Stomach (tissue), 4 donors: ENCODE data around the gene REC8.

Source experiments
- EP300 ChIP-seq: sonication (generic); formaldehyde crosslinking; IDR thresholded peaks from one replicate; pipeline ENCODE4 v1.6.1; 2017; ENCODE audit warnings: antibody characterized with exemption
- POLR2A ChIP-seq, 4 donors: fragments of 450-650 bp; IDR thresholded peaks; one replicate each; pipeline ENCODE4 v1.6.1; 2016; ENCODE audit warnings: antibody characterized with exemption in 4 of 4, control low read depth in 2 of 4, mild to moderate bottlenecking in 1 of 4, moderate library complexity in 1 of 4
- TF ChIP-seq, protein P1 (sequence below), 7 experiments: fragments of 450-650 bp in 4 of 7; fragments of 200-600 bp in 3 of 7; sonication (generic) in 3 of 7; IDR thresholded peaks; one replicate each; pipeline ENCODE4 v1.5.1; 2016 to 2019; ENCODE audit warnings: antibody characterized with exemption in 7 of 7, control low read depth in 2 of 7, mild to moderate bottlenecking in 1 of 7

GRCh38 chr14:24228902-24229301, 57.0 kb downstream of the REC8 start:
- TF ChIP-seq POLR2A (IDR thresholded peaks at IDR 0.05) (no peak), EP300 (no peak)
- TF ChIP-seq, protein P1, sequence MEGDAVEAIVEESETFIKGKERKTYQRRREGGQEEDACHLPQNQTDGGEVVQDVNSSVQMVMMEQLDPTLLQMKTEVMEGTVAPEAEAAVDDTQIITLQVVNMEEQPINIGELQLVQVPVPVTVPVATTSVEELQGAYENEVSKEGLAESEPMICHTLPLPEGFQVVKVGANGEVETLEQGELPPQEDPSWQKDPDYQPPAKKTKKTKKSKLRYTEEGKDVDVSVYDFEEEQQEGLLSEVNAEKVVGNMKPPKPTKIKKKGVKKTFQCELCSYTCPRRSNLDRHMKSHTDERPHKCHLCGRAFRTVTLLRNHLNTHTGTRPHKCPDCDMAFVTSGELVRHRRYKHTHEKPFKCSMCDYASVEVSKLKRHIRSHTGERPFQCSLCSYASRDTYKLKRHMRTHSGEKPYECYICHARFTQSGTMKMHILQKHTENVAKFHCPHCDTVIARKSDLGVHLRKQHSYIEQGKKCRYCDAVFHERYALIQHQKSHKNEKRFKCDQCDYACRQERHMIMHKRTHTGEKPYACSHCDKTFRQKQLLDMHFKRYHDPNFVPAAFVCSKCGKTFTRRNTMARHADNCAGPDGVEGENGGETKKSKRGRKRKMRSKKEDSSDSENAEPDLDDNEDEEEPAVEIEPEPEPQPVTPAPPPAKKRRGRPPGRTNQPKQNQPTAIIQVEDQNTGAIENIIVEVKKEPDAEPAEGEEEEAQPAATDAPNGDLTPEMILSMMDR (IDR thresholded peaks at IDR 0.05): no peak
